Ovary (tissue), 9 donors: ENCODE measurements around the gene ZBTB43. TPM values are rescaled to one million over a fixed set of nuclear protein-coding genes. Genes with fewer than 3 reads are reported as not detected.

Source experiments
- DNase-seq, 5 donors: peaks; one replicate each; pipeline ENCODE4 v3.0.0-alpha.2; 2019 to 2020
- H3K27ac ChIP-seq, 2 donors: fragments of 200-600 bp; one replicate each; pipeline versions ENCODE4 v1.5.1 to v1.8.0; 2019 to 2022
- H3K27me3 ChIP-seq: fragments of 200-600 bp; one replicate; pipeline ENCODE4 v1.8.0; 2022
- H3K36me3 ChIP-seq: fragments of 200-600 bp; sonication (generic); one replicate; pipeline ENCODE4 v1.5.1; 2019
- H3K4me1 ChIP-seq: one replicate; pipeline ENCODE4 v1.8.1; 2013; ENCODE audit warnings: mild to moderate bottlenecking, moderate library complexity; ENCODE audit not compliant: insufficient read depth
- H3K4me3 ChIP-seq: fragments of 200-600 bp; sonication (generic); one replicate; pipeline ENCODE4 v1.5.1; 2017
- H3K9me3 ChIP-seq, 2 donors: fragments of 200-600 bp in 1 of 2; sonication (generic) in 1 of 2; one replicate each; pipeline versions ENCODE4 v1.5.1 to v1.8.1; 2013 to 2019; ENCODE audit warnings: mild to moderate bottlenecking in 1 of 2, moderate library complexity in 1 of 2
- CTCF ChIP-seq, 3 donors: fragments of 450-650 bp in 2 of 3; fragments of 200-600 bp in 1 of 3; IDR thresholded peaks; one replicate each; pipeline versions ENCODE4 v1.5.1 to v1.8.0; 2016 to 2022; ENCODE audit warnings: antibody characterized with exemption in 3 of 3, mild to moderate bottlenecking in 1 of 3
- EP300 ChIP-seq: sonication (generic); formaldehyde crosslinking; IDR thresholded peaks from one replicate; pipeline ENCODE4 v1.6.1; 2017; ENCODE audit warnings: antibody characterized with exemption
- POLR2A ChIP-seq: fragments of 450-650 bp; IDR thresholded peaks from one replicate; pipeline ENCODE4 v1.6.1; 2017; ENCODE audit warnings: antibody characterized with exemption, mild to moderate bottlenecking, moderate library complexity
- WGBS, 3 donors: extraction: QIAGEN DNeasy Blood & Tissue Kit in 1 of 3; methylation state at CpG; one replicate each; pipeline versions ENCODE4 v1.1.5 to v1.1.7; 2013 to 2017; 5-methylcytosine and 5-hydroxymethylcytosine counted together
- intact Hi-C, 4 donors: fragments of 100-400 bp; cut with DNase I; formaldehyde crosslinking; loops; one replicate each; pipeline versions ENCODE4 v1.11.0 to v1.15.1; 2022 to 2023
- polyA plus RNA-seq, 2 donors: library from polyadenylated mRNA; stranded (reverse); fragments of 200-250 nt in 1 of 2; fragments of 350-450 nt in 1 of 2; fragmentation: Illumina TruSeq in 1 of 2; extraction: RNeasy Lipid Tissue Mini Kit (QIAGEN cat#74804) in 1 of 2; gene quantifications; one replicate each; pipeline ENCODE4 v1.2.3, GENCODE V29; 2013 to 2014
- total RNA-seq, 7 donors: library from RNA; depleted of rRNA in 2 of 7; stranded (reverse); fragments of >200 nt in 2 of 7; fragmentation: NEBNext Ultra II Directional in 3 of 7; extraction: Animal tissue kit (Norgen Biotek cat#: 25700) in 3 of 7; gene quantifications; one replicate each; pipeline versions ENCODE4 v1.1.0 to v1.2.4, GENCODE V29; 2016 to 2023
- donor health status: DM: no; HTN: no; CAD: no; lungs with moderate emphysema.
- donor health status: DM: no; HTN: no; CAD: no.
- donor health status: Bipolar disorder and iron deficiency.
- donor health status: DM: yes; HTN: yes; CAD: no.
- donor health status: DM: no; HTN: no; CAD: no.
- donor health status: DM: yes; HTN: yes; CAD: no.

The ZBTB43 gene
- total and polyA plus RNA-seq, 9 donors = 5.0 to 33.3 (median 14.8) TPM

- WGBS, 3 donors = 79 to 83% (median 79%) methylated on average over 5 of the region's 5 CpGs
- no peaks in the 10 kb centered on the region for H3K27me3 ChIP-seq
- H3K9me3 ChIP-seq = no peaks in the 10 kb centered on the region
- TF ChIP-seq POLR2A (no peak), CTCF (IDR thresholded peaks at IDR 0.05) (no peak), EP300 (no peak)
- no peak overlapping the region for H3K27ac ChIP-seq
- intact Hi-C loops = no loop called here
- H3K4me1 ChIP-seq = no peaks in the 10 kb centered on the region
- no peak for DNase-seq
- H3K4me3 ChIP-seq = no peak overlapping the region
- no peaks in the 10 kb centered on the region for H3K36me3 ChIP-seq
Observed at GRCh38 chr9:126853667-126854066, 48.8 kb downstream of the ZBTB43 start.

GRCh38 chr9:126854734-126855133, 49.9 kb downstream of the ZBTB43 start:
- Histone ChIP-seq H3K9me3 (no peaks in the 10 kb centered on the region), H3K4me3 (no peak overlapping the region), H3K36me3 (no peaks in the 10 kb centered on the region), H3K4me1 (no peaks in the 10 kb centered on the region), H3K27me3 (no peaks in the 10 kb centered on the region), H3K27ac (no peak overlapping the region)
- TF ChIP-seq EP300 = no peak
- no peak for TF ChIP-seq POLR2A
- TF ChIP-seq CTCF (IDR thresholded peaks at IDR 0.05) = no peak
- intact Hi-C loops = no loop called here
- DNase-seq = no peak
- WGBS, 3 donors = 26 to 45% (median 27%) methylated on average over 7 of the region's 7 CpGs

GRCh38 chr9:126856326-126856877, 51.6 kb downstream of the ZBTB43 start:
- DNase-seq = no peak
- 81 to 87% (median 81%) methylated on average over 6 of the region's 6 CpGs for WGBS, 3 donors

GRCh38 chr9:126857261-126857960, 52.6 kb downstream of the ZBTB43 start:
- TF ChIP-seq CTCF (IDR thresholded peaks at IDR 0.05) = no peak
- no peak for TF ChIP-seq POLR2A
- TF ChIP-seq EP300 = no peak
- WGBS, 3 donors = 30 to 34% (median 32%) methylated on average over 8 of the region's 8 CpGs
- no peaks in the 10 kb centered on the region for H3K36me3 ChIP-seq
- H3K27me3 ChIP-seq = no peaks in the 10 kb centered on the region
- no peak overlapping the region for H3K4me3 ChIP-seq
- intact Hi-C loops = no loop called here
- peaks cover 9% of the 10 kb centered on the region for H3K4me1 ChIP-seq
- DNase-seq = no peak
- H3K27ac ChIP-seq = no peak overlapping the region
- no peaks in the 10 kb centered on the region for H3K9me3 ChIP-seq

More at GRCh38 chr9:126856326-126856877, 51.6 kb downstream of the ZBTB43 start:
- H3K36me3 ChIP-seq = no peaks in the 10 kb centered on the region
- TF ChIP-seq CTCF (IDR thresholded peaks at IDR 0.05) (no peak), EP300 (no peak), POLR2A (no peak)
- no peaks in the 10 kb centered on the region for H3K27me3 ChIP-seq
- intact Hi-C loops = no loop called here
- H3K27ac ChIP-seq = no peak overlapping the region
- peaks cover 3% of the 10 kb centered on the region for H3K4me1 ChIP-seq
- H3K4me3 ChIP-seq = no peak overlapping the region
- H3K9me3 ChIP-seq = no peaks in the 10 kb centered on the region
